Neutrophil (primary cell): ENCODE measurements around the gene IL15RA.
"Not testable (repeated sequence)": the region's sequence is repeated elsewhere in the genome, so short reads cannot be mapped to it uniquely, and the experiment has no call there.

Experiments used
- H3K27ac ChIP-seq: fragments of 200-600 bp; sonication (generic); 2 replicates; pipeline ENCODE4 v1.5.1; 2016; ENCODE audit warnings: mild to moderate bottlenecking, moderate library complexity
- H3K27me3 ChIP-seq: fragments of 200-600 bp; sonication (generic); 2 replicates; pipeline ENCODE4 v1.6.0; 2016; ENCODE audit warnings: mild to moderate bottlenecking
- H3K36me3 ChIP-seq: fragments of 200-600 bp; sonication (generic); 2 replicates; pipeline ENCODE4 v1.5.1; 2017
- H3K4me1 ChIP-seq, 2 experiments: fragments of 200-600 bp in 1 of 2; sonication (generic) in 1 of 2; 1 replicate in 1 of 2; 2 replicates in 1 of 2; pipeline versions ENCODE4 v1.5.1 to v1.6.1; 2013 to 2016; ENCODE audit warnings: low read depth in 1 of 2, low read length in 1 of 2, mild to moderate bottlenecking in 1 of 2, moderate library complexity in 1 of 2; ENCODE audit not compliant: control insufficient read depth in 1 of 2, insufficient read depth in 1 of 2
- H3K4me3 ChIP-seq, 2 experiments: fragments of 200-600 bp in 1 of 2; sonication (generic) in 1 of 2; 1 replicate in 1 of 2; 2 replicates in 1 of 2; pipeline ENCODE4 v1.5.1; 2013 to 2016; ENCODE audit warnings: low read depth in 1 of 2, low read length in 1 of 2, mild to moderate bottlenecking in 1 of 2, moderate library complexity in 1 of 2
- H3K9me3 ChIP-seq: fragments of 200-600 bp; sonication (generic); 2 replicates; pipeline ENCODE4 v1.5.1; 2016
- TF ChIP-seq, protein P1 (sequence below): fragments of 200-600 bp; sonication (generic); IDR thresholded peaks from 2 replicates; pipeline ENCODE4 v1.5.1; 2016; ENCODE audit warnings: antibody characterized with exemption

The IL15RA gene

DNA sequence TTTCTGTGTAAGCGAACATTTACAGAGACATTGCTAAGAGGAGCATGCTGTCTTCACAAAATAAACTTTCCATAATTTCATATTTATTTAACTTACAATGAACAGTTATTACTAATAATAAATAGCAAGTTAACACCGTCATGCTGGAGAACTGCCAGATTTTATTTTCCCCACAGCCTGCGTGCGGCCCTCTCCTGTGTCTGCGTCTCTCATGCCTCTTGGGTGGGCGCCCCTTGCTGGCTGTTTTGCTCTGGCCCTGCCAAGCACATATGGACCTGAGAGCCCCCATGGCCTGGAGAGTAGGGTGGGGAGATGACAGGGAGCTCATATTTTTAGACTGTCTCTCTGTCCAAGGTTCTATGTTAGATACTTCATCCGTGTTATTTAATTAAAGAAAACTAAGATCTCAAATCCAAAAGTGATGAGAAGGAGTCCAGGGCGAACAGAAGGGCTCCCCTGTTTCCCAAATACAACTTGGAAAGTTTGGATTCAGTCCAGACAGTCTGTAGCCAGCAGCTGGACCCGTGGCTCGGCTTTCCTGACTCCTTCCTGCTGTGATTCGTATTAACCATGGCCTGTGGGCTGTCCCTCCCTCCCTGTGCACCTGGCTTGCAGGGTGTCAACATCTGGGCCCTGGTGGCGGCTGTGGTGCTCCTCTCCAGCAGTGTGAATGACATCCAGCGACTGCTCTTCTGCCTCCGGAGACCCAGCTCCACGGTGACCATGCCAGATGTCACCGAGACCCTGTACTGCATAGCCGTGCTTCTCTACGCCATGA is 66.8 kb downstream of the IL15RA start:
- H3K9me3 ChIP-seq, result no peaks in the 10 kb centered on the region
- no peaks in the 10 kb centered on the region for H3K4me1 ChIP-seq
- H3K36me3 ChIP-seq, result peaks cover 86% of the 10 kb centered on the region
- no peak overlapping the region for H3K4me3 ChIP-seq
- H3K27ac ChIP-seq, result no peak overlapping the region
- TF ChIP-seq, protein P1, sequence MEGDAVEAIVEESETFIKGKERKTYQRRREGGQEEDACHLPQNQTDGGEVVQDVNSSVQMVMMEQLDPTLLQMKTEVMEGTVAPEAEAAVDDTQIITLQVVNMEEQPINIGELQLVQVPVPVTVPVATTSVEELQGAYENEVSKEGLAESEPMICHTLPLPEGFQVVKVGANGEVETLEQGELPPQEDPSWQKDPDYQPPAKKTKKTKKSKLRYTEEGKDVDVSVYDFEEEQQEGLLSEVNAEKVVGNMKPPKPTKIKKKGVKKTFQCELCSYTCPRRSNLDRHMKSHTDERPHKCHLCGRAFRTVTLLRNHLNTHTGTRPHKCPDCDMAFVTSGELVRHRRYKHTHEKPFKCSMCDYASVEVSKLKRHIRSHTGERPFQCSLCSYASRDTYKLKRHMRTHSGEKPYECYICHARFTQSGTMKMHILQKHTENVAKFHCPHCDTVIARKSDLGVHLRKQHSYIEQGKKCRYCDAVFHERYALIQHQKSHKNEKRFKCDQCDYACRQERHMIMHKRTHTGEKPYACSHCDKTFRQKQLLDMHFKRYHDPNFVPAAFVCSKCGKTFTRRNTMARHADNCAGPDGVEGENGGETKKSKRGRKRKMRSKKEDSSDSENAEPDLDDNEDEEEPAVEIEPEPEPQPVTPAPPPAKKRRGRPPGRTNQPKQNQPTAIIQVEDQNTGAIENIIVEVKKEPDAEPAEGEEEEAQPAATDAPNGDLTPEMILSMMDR, result no peak
- H3K27me3 ChIP-seq, result no peaks in the 10 kb centered on the region

DNA sequence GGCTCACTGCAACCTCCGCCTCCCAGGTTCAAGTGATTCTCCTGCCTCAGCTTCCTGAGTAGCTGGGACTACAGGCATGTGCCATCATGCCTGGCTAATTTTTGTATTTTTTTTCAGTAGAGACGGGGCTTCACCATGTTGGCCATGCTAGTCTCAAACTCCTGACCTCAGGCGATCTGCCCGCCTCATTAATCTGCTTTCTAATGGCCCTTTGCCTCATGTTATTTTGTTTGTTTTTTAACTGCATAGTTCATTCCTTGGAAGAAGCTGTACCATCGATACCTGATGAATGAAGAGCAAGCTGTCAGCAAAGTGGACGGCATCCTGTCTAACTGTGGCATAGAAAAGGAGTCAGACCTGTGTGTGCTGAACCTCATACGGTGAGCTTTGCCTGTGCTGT is 68.7 kb downstream of the IL15RA start:
- H3K4me3 ChIP-seq, H3K27me3 ChIP-seq, H3K4me1 ChIP-seq, H3K27ac ChIP-seq, H3K9me3 ChIP-seq: not testable (repeated sequence)
- peaks cover 69% of the 10 kb centered on the region for H3K36me3 ChIP-seq

DNA sequence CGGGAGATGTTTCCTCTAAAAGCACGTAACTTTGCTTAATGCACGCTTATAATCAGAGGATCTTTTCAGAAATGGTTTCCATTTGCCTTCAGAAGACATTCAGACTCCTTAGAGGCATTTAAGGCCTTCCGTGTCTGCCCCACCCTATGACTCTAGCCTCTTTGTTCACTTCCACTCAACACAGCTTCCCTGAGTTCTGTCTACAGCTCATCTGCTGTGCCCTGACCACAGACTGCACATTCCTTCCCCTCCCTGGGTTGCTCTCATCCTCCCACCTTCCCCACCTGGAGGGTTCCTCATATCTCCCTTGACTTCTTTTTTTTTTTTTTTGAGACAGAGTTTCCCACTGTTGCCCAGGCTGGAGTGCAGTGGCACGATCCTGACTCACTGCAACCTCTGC is 70.7 kb downstream of the IL15RA start:
- H3K9me3 ChIP-seq, result no peaks in the 10 kb centered on the region
- TF ChIP-seq, protein P1, result no peak
- H3K27me3 ChIP-seq, result no peaks in the 10 kb centered on the region
- H3K27ac ChIP-seq, result no peak overlapping the region
- H3K4me1 ChIP-seq, result no peaks in the 10 kb centered on the region
- no peak overlapping the region for H3K4me3 ChIP-seq
- peaks cover 52% of the 10 kb centered on the region for H3K36me3 ChIP-seq

DNA sequence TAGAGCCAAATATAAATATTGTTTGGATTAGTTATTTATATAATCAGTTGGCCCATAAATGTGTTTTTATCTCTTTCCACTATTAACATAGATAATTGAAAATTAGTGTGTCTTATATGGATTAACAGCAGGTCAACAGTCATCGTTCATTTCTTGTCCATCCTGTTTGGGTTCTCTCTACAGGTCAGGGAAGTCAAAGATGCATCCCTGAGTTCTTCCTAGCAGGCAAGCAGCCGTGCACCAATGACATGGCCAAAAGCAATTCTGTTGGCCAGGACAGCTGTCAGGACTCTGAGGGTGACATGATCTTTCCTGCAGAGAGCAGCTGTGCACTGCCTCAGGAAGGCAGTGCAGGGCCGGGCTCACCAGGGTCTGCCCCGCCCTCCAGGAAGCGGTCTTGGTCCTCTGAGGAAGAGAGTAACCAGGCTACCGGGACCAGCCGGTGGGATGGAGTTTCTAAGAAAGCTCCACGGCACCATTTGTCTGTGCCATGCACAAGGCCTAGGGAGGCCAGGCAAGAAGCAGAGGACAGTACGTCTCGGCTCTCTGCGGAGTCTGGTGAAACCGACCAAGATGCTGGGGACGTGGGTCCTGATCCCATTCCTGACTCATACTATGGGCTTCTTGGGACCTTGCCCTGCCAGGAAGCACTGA is 71.4 kb downstream of the IL15RA start:
- Histone ChIP-seq H3K27ac (no peak overlapping the region), H3K4me1 (no peaks in the 10 kb centered on the region), H3K36me3 (peaks cover 46% of the 10 kb centered on the region), H3K4me3 (no peak overlapping the region), H3K27me3 (no peaks in the 10 kb centered on the region), H3K9me3 (no peaks in the 10 kb centered on the region)
- TF ChIP-seq, protein P1, result no peak

DNA sequence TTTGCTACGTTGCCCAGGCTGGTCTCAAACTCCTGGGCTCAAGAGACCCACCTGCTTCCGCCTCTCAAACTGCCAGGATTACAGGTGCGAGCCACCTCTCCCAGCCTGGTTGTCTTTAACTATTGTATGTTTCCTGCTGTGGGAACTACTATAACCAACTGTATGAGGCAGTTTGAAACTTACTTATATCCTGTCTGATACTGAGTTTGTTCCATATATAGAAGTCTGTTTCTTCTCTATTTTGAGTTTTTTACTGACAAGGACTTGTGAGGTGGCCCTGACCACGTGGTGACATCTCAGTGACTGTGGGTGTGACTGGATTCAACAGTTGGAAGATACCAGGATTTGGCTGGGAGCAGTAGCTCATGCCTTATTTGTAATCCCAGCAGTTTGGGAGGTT is 73.1 kb downstream of the IL15RA start:
- Histone ChIP-seq H3K4me3 (no peak overlapping the region), H3K9me3 (no peaks in the 10 kb centered on the region), H3K36me3 (peaks cover 28% of the 10 kb centered on the region), H3K27ac (no peak overlapping the region), H3K27me3 (no peaks in the 10 kb centered on the region), H3K4me1 (no peaks in the 10 kb centered on the region)
- TF ChIP-seq, protein P1, result no peak

DNA sequence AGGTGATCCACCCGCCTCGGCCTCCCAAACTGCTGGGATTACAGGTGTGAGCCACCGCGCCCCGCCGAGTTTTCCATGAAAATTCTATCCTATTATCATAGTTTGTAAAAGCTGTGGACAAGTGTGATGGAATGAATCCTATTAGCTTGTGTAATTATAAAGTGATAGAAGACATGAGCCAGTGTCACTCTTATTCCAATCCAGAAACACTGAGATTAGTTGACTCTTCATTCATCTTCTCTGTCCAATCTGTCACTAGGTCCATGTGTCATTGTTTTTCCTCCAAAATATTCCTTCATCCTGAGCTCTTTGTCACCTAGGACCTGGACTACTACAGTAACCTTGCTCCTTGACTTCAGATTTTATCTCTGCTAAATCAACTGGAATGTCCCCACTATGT is 73.8 kb downstream of the IL15RA start:
- TF ChIP-seq, protein P1, result no peak
- Histone ChIP-seq H3K4me1 (no peaks in the 10 kb centered on the region), H3K27me3 (no peaks in the 10 kb centered on the region), H3K27ac (no peak overlapping the region), H3K9me3 (no peaks in the 10 kb centered on the region), H3K4me3 (no peak overlapping the region), H3K36me3 (peaks cover 21% of the 10 kb centered on the region)
